Esophagus squamous epithelium (tissue), 4 donors: Measurements from ENCODE around the gene NR3C1.

Experiments
- CTCF ChIP-seq, 6 experiments: fragments of 450-650 bp in 4 of 6; fragments of 200-600 bp in 2 of 6; sonication (generic) in 2 of 6; IDR thresholded peaks; one replicate each; pipeline ENCODE4 v1.5.1; 2016 to 2019; ENCODE audit warnings: antibody characterized with exemption in 6 of 6, mild to moderate bottlenecking in 4 of 6, moderate library complexity in 4 of 6
- POLR2A ChIP-seq, 4 donors: fragments of 450-650 bp; IDR thresholded peaks; one replicate each; pipeline ENCODE4 v1.6.1; 2017; ENCODE audit warnings: antibody characterized with exemption in 4 of 4, mild to moderate bottlenecking in 4 of 4, moderate library complexity in 3 of 4

DNA sequence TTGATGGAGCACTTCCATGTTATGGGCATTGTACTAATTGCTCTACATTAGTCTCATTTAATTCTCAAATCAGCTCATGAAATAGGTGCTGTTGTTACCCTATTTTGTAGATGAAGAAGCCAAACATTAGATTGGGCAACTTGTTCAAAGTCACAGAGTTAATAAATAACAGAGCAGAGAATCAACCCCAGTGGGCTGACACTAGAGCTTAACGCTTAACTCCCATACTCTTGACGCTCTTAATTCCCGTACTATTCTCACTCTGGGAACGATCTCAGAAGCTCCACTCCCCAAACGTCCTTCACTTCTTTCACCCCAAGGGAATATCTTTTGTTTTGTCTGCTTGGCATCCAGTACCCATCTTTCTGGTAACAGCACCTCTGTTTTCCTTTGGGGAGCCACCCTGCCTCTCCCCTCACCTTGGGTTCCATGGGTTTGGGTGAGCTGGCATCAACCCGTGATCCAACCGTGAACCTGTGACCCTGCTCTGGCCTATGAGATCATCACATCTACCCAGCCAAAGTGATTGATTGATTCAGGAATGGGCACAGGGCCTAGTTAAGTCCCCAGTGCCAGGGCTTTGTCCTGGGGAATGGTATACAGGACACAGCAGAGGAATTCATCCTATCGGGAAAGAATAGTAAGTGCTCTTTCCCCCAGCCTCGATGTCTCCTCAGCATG is 169.2 kb downstream of the NR3C1 start:
- TF ChIP-seq CTCF (IDR thresholded peaks at IDR 0.05) (no peak), POLR2A (IDR thresholded peaks at IDR 0.05) (no peak)
